ENCODE results near the gene ZNF248. TPM values are rescaled to one million over a fixed set of nuclear protein-coding genes. Genes with fewer than 3 reads are reported as not detected.
A peak's percentile ranks its signal among the peaks of the same experiment; 100 is the strongest.
"Not testable (repeated sequence)": the region's sequence is repeated elsewhere in the genome, so short reads cannot be mapped to it uniquely, and the experiment has no call there.

Gene ZNF248
- not detected in 2 replicates for total RNA-seq (2014; rRNA removed; shearing (Covaris generic))

DNA sequence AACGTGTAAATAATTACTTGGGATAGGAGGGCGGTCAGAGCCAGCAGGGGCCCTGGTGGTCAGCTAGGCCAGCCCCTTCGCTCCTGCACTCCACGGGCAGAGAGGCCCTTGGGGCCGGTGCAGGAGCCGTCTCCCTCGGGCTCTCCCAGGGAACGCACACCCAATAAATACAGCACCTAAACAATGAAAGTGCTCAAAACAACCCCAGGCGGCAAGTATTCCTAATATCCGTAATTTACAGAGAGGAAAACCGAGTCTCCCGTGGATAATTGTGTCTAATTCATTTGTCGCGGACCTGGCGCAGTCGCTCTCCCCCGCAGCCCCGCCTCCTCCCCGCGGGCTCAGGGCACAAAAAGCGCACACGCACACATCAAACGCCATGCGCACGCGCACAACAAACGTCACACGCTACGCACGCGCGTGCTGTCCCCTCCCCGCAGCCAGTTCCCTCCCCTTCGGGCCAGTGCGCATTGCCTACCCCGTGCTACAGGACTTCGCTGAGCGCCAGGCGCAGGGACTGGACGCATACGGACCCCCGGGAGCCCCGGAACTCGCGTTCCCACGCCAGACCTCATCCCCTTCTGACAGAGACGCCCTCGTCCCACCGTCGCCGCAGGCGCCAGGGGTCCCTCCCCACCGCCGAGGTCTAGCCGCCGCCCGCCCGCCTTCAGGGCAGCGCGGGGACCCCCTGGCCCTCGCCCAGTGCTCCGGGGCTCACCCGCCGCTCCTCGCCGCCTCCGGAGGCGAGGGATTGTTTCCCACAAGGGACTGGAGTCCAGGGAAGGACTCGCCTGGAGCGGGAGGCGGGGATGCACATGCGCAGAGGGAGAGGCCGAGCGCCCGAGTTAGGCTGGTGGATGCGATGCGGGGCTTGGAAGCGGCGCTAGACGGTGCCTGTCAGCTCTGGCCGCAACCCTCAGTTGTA is at the start of gene ZNF248:
TSS of gene ZNF248 (minus strand) at position 324 of the 925 bp plus-strand sequence. CDS start 1,300 bp downstream, outside the sequence.
- H3K4me3 ChIP-seq (ENCODE audit: insufficient read depth, low read depth, low read length): peak within 1 kb of the TSS; percentile 44; the same call in 1 of the 2 replicates
- DNase-seq: peak; percentile 62
- no peaks in the 10 kb centered on the region for H3K36me3 ChIP-seq (replicated peaks; ENCODE audit: control insufficient read depth, insufficient read depth, low read length)
- H3K27me3 ChIP-seq (ENCODE audit: control insufficient read depth, insufficient read depth, low read length): no peaks in the 10 kb centered on the region

DNA sequence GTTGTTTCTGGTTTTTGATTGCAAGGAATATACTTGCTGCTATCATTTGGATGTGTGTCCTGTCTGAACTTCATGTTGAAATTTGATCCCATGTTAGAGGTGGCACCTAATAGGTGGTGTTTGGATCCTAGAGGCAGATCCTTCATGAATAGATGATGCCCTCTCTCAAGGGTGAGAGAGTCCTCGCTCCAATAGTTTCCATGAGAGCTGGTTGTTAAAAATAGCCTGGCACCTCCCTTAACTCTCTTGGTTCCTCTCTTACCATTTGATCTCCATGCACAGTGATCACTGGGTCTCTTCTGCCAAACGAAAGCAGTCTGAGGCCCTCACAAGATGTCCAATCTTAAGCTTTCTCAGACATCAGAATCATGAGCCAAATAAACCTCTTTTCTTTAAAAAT is 49.0 kb upstream of the ZNF248 start:
- H3K36me3 ChIP-seq (replicated peaks; ENCODE audit: control insufficient read depth, insufficient read depth, low read length): no peaks in the 10 kb centered on the region
- no peak for DNase-seq
- H3K27me3 ChIP-seq (ENCODE audit: control insufficient read depth, insufficient read depth, low read length): no peaks in the 10 kb centered on the region
- no peak overlapping the region for H3K4me3 ChIP-seq (ENCODE audit: insufficient read depth, low read depth, low read length)

DNA sequence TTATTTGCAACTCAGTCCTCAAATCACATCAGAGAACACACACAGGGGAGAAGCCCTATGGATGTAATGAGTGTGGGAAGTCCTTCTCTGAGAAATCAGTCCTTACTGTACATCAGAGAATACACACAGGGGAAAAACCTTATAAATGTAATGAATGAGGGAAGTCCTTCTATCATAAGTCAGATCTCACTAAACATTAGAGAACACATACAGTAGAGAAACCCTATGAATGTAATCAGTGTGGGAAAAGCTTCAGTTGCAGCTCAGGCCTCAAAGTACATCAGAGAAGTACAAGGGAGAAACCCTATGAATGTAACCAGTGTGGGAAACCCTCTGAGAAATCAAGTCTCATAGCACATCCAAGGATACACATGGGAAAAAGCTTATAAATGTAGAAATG is 39.0 kb upstream of the ZNF248 start:
- no peaks in the 10 kb centered on the region for H3K36me3 ChIP-seq (replicated peaks; ENCODE audit: control insufficient read depth, insufficient read depth, low read length)
- H3K4me3 ChIP-seq (ENCODE audit: insufficient read depth, low read depth, low read length): no peak overlapping the region
- H3K27me3 ChIP-seq (ENCODE audit: control insufficient read depth, insufficient read depth, low read length): no peaks in the 10 kb centered on the region
- DNase-seq: no peak

DNA sequence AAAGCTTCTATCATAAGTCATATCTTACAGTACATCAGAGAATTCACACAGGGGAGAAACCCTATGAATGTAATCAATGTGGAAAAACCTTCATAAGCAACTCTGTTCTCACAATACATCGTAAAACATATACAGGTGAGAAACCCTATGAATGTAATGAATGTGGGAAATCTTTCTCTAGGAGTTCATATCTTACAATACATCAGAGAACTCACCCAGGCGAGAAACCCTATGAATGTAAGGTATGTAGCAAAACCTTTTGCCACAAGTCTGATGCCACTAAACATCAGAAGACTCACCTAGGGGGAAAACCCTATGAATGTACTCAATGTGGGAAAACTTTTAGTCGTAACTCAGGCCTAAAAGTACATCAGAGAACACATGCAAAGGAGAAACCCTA is 38.3 kb upstream of the ZNF248 start:
- Histone ChIP-seq H3K4me3 (ENCODE audit: insufficient read depth, low read depth, low read length) (no peak overlapping the region), H3K27me3 (ENCODE audit: control insufficient read depth, insufficient read depth, low read length) (no peaks in the 10 kb centered on the region), H3K36me3 (replicated peaks; ENCODE audit: control insufficient read depth, insufficient read depth, low read length) (no peaks in the 10 kb centered on the region)
- no peak for DNase-seq

DNA sequence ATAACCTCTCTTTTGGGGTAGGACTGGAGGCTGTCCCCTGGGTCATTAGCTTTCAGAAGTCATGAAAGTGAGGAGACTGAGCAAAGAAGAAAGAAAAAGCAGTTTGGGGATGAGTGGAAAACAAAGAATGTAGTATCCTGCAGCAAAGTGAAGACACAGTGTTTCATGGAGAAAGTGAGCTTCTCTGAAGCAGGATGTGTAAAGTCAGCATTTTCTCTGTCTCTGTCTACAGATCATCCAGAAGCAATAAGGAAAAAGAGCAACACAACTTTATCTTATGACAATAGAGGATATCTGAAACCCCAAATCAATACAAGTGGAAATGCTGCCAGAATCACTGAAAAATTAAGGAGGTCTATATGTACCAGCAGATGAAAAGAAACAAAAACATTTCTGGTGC is 28.4 kb upstream of the ZNF248 start:
- no peaks in the 10 kb centered on the region for H3K36me3 ChIP-seq (replicated peaks; ENCODE audit: control insufficient read depth, insufficient read depth, low read length)
- H3K4me3 ChIP-seq (ENCODE audit: insufficient read depth, low read depth, low read length): no peak overlapping the region
- no peaks in the 10 kb centered on the region for H3K27me3 ChIP-seq (ENCODE audit: control insufficient read depth, insufficient read depth, low read length)
- no peak for DNase-seq

DNA sequence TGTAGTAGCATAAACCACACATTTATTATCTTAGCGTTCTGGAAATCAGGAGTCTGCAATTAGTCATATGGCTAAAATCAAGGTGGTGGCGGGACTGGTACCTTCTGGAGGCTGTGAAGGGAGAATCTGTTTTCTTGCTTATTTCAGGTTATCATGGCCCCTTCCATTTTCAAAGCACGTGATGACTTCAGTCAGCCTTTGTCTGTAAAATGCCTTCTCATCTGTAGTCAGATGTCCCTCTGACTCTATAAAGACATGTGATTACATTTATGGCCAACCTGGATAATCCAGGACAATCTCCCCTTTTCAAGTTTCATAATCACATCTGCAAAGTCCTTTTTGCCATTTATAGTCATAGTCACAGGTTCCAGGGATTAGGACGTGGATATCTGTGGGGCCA is 15.5 kb upstream of the ZNF248 start:
- Histone ChIP-seq H3K4me3 (ENCODE audit: insufficient read depth, low read depth, low read length) (no peak overlapping the region), H3K27me3 (ENCODE audit: control insufficient read depth, insufficient read depth, low read length) (no peaks in the 10 kb centered on the region), H3K36me3 (replicated peaks; ENCODE audit: control insufficient read depth, insufficient read depth, low read length) (no peaks in the 10 kb centered on the region)
- DNase-seq: no peak

DNA sequence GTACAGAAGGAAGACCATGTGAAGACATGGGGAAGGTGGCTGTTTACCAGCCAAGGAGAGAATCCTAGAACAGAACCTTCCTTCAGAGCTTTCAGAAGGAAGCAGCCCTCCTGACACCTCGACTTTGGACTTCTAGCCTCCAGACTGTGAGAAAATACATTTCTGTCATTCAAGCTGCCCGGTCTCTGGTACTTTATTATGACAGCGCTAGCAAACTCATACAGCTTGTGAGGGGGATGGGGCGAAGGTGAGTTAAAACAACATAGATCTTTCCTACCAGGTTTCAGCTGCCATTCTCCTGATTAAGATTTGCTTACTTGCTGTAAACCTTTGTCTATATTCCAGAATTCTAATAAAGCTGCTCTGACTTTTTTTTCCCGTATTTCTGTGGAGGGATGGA is 14.9 kb upstream of the ZNF248 start:
- DNase-seq: no peak
- H3K27me3 ChIP-seq (ENCODE audit: control insufficient read depth, insufficient read depth, low read length): no peaks in the 10 kb centered on the region
- no peak overlapping the region for H3K4me3 ChIP-seq (ENCODE audit: insufficient read depth, low read depth, low read length)

DNA sequence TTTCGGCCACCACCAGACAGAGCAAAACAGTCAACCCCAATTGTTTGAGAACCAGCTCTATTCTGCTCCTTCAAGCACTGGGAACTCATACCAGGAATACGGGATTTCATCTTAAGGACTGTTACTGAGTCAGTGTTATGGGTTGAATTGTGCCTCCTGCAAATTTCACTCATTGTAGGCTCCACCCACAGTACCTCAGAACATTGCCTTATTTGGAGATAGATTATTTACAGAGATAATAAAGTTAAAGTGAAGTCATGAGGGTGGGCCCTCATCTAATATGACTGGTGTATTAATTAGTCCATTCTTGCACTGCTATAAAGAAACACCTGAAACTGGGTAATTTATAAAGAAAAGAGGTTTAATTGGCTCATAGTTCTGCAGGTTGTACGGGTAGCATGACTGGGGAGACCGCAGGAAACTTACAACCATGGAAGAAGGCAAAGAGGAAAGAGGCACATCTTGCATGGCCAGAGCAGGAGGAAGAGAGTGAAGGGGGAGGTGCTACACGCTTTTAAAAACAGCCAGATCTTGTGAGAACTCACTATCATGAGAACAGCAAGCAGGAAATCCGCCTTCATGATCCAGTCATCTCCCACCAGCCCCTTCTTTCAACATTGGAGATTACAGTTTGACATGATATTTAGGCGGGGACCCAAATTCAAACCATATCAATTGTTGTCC is 14.3 kb upstream of the ZNF248 start:
- no peak overlapping the region for H3K4me3 ChIP-seq (ENCODE audit: insufficient read depth, low read depth, low read length)
- DNase-seq: no peak
- H3K27me3 ChIP-seq (ENCODE audit: control insufficient read depth, insufficient read depth, low read length): no peaks in the 10 kb centered on the region
- no peaks in the 10 kb centered on the region for H3K36me3 ChIP-seq (replicated peaks; ENCODE audit: control insufficient read depth, insufficient read depth, low read length)

More for the DNA sequence above, 14.9 kb upstream of the ZNF248 start:
- no peaks in the 10 kb centered on the region for H3K36me3 ChIP-seq (replicated peaks; ENCODE audit: control insufficient read depth, insufficient read depth, low read length)

DNA sequence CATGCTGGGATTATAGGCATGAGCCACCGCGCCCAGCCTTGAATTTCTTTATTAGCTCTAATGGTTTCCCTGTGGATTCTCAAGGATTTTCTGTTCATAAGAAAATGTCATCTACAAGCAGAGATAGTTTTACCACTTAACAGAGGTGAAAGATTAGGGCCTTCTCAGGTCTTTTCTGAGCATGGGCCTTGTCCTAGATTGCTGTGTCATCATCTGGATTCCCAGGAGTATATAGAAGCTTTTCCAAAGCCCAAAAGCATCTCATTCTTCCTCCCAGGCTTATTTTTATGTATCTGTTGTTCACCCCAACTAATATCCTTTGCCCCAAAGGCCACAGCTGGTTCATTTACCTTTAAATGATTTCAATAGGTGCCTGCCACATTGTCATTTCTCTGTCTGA is 13.7 kb upstream of the ZNF248 start:
- H3K4me3 ChIP-seq (ENCODE audit: insufficient read depth, low read depth, low read length): no peak overlapping the region
- no peak for DNase-seq
- H3K27me3 ChIP-seq (ENCODE audit: control insufficient read depth, insufficient read depth, low read length): no peaks in the 10 kb centered on the region
- H3K36me3 ChIP-seq (replicated peaks; ENCODE audit: control insufficient read depth, insufficient read depth, low read length): no peaks in the 10 kb centered on the region

DNA sequence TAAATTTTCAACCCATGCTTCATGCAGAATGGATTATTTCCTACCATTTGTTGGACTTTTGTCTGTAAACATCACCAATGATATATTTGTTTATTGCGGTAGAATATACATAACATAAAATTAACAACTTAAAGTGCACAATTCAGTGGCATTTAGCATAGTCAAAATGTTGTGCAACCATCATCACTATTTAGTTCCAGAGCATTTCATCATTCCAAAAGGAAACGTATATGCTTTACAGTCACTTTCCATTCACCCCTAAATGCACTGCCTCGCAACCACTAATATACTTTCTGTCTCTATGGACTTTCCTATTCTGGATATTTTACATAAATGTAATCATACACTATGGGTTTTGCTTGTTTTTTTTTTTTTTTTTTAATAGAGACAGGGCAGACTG is 11.4 kb upstream of the ZNF248 start:
- H3K4me3 ChIP-seq (ENCODE audit: insufficient read depth, low read depth, low read length): no peak overlapping the region
- DNase-seq: no peak
- H3K36me3 ChIP-seq (replicated peaks; ENCODE audit: control insufficient read depth, insufficient read depth, low read length): no peaks in the 10 kb centered on the region
- no peaks in the 10 kb centered on the region for H3K27me3 ChIP-seq (ENCODE audit: control insufficient read depth, insufficient read depth, low read length)

DNA sequence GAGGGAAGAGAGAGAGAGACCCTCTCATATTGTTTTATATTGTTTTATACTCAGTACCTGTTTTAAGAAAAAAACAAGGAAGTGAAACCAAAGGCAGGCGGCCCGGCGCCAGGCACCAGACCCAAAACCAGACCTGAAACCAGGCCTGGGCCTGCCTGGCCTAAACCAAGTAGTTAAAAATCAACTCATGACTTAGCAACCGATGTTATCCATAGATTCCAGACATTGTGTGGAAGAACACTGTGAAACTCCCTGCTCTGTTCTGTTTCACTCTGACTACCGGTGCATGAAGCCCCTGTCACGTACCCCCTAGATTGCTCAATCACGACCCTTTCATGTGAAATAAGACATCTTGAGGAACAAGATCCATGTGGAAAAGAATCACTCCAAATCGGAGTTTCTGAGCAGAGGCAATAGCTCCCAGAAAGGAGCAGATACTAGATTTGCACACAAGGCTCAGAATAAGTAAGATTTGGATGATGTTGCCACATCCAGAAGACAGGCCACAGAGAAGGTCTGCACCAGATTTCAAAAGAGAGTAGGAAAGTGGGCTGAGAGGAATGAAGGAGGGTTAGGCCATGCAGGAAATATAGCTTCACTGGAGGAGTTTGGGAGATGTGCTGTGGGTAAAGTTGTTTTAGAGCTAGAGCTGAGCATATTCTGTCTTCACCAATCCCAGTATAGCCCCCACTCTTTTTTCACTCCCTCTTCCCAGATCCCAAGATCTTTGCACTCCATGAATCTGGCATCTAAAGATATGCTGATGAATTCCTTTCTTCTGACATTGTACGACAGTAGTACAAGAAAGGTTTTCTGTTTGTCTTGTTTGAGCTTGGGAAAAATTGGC is 8.8 kb upstream of the ZNF248 start:
- Histone ChIP-seq H3K36me3 (replicated peaks; ENCODE audit: control insufficient read depth, insufficient read depth, low read length) (no peaks in the 10 kb centered on the region), H3K4me3 (ENCODE audit: insufficient read depth, low read depth, low read length) (no peak overlapping the region), H3K27me3 (ENCODE audit: control insufficient read depth, insufficient read depth, low read length) (no peaks in the 10 kb centered on the region)
- no peak for DNase-seq

DNA sequence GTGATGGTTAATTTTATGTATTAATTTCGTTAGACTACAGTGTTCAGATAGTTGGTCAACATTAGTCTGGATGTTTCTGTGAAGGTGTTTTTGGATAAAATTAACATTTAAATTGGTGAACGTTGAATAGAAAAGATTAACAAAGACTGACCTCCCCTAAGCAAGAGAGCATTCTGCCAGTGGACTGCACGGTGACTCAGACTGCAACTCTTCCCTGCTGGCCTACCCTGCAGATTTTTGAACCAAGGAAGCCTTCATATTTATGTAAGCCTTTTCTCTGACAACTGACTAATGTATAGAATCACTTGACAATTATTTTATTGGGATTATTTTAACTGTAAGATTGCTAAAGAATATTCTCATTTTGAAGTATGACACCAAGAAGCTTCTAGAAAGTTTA is 7.9 kb upstream of the ZNF248 start:
- no peaks in the 10 kb centered on the region for H3K27me3 ChIP-seq (ENCODE audit: control insufficient read depth, insufficient read depth, low read length)
- H3K4me3 ChIP-seq (ENCODE audit: insufficient read depth, low read depth, low read length): no peak overlapping the region
- no peaks in the 10 kb centered on the region for H3K36me3 ChIP-seq (replicated peaks; ENCODE audit: control insufficient read depth, insufficient read depth, low read length)
- DNase-seq: no peak

DNA sequence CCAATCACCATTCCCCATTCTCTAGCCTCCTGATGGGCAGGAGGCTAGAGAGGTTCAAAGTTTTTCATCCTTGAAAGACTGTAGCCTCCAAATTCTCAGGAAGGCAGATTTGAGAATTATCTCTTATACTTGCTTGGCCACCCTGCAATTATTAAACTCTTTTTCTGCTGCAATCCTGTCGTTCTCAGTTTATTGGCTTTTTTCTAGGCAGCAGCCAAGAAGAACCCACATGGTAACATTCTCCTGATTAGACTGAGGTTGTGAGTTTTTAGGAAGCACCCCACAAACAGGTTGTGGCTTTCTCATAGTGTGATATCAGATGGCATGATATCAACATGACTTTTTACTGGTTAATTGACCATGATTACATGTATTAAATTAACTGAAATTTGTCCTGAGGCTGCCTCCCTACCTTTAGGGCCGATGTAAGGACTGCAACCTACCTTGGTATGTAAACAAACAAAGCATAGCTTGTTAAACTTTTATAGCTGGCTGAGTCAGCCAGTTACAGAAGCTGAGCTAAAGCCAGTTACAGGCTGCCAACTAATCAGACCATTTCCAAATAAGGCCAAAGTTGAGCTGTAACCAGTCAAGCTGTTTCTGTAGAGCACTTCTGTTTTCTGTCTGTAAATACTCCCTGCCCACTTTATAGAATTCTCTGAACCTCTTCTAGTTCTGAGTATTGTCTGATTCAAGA is 3.2 kb upstream of the ZNF248 start:
- no peak for DNase-seq
- no peaks in the 10 kb centered on the region for H3K27me3 ChIP-seq (ENCODE audit: control insufficient read depth, insufficient read depth, low read length)
- H3K36me3 ChIP-seq (replicated peaks; ENCODE audit: control insufficient read depth, insufficient read depth, low read length): no peaks in the 10 kb centered on the region
- no peak overlapping the region for H3K4me3 ChIP-seq (ENCODE audit: insufficient read depth, low read depth, low read length)

DNA sequence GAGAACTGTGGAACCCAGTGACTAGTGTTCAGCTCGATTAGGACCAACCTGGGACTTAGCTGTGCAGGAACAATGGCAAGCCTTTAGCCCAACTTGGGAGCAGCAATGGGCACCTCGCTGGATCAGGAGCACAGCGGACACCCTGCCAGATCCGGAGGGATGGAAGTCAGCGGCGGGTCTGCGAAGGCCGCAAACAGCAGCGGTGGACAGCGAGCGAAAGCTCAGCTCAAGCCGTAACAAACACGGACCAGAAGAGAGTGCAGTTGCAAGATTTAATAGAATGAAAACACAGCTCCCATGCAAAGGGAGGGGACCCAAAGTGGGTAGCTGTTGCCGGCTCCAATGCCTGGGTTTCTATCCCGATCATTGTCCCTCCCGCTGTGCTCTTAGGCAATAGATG is 1.9 kb upstream of the ZNF248 start:
- DNase-seq; H3K4me3 ChIP-seq (ENCODE audit: insufficient read depth, low read depth, low read length); H3K36me3 ChIP-seq (replicated peaks; ENCODE audit: control insufficient read depth, insufficient read depth, low read length); H3K27me3 ChIP-seq (ENCODE audit: control insufficient read depth, insufficient read depth, low read length): not testable (repeated sequence)
